H1 (cell line): ENCODE data around the gene PLCL2. TPM values are rescaled to one million over a fixed set of nuclear protein-coding genes. Genes with fewer than 3 reads are reported as not detected.

Experiments
- BACH1 ChIP-seq: IDR thresholded peaks from 2 replicates; pipeline ENCODE4 v1.6.1; 2012; ENCODE audit warnings: low read length, improper control_type of control experiment
- BRCA1 ChIP-seq: IDR thresholded peaks from 2 replicates; pipeline ENCODE4 v1.6.1; 2012; ENCODE audit warnings: low read depth, low read length, improper control_type of control experiment
- CEBPB ChIP-seq: IDR thresholded peaks from 2 replicates; pipeline ENCODE4 v1.6.1; 2012; ENCODE audit warnings: low read depth, low read length
- E2F6 ChIP-seq: IDR thresholded peaks from 2 replicates; pipeline ENCODE4 v1.6.1; 2012; ENCODE audit warnings: inconsistent platforms
- FOSL1 ChIP-seq: IDR thresholded peaks from 2 replicates; pipeline ENCODE4 v1.6.1; 2011; ENCODE audit warnings: mild to moderate bottlenecking, low read depth, low read length, moderate library complexity; ENCODE audit not compliant: insufficient read depth
- GABPA ChIP-seq: IDR thresholded peaks from 2 replicates; pipeline ENCODE4 v1.6.1; 2011; ENCODE audit warnings: mild to moderate bottlenecking, low read length, moderate library complexity, borderline replicate concordance; ENCODE audit not compliant: insufficient read depth
- SP4 ChIP-seq: IDR thresholded peaks from 2 replicates; pipeline ENCODE4 v1.6.1; 2012; ENCODE audit warnings: low read length, inconsistent platforms
- SRF ChIP-seq: IDR thresholded peaks from 2 replicates; pipeline ENCODE4 v1.6.1; 2011; ENCODE audit warnings: mild to moderate bottlenecking, low read depth, low read length, moderate library complexity
- polyA plus RNA-seq, 7 experiments: library from polyadenylated mRNA; depleted of rRNA in 3 of 7; stranded (reverse) in 5 of 7; unstranded in 2 of 7; fragments of >200 nt in 5 of 7; fragments of 200-250 nt in 2 of 7; gene quantifications; 1 replicate in 5 of 7; 2 replicates in 1 of 7; 4 replicates in 1 of 7; pipeline versions ENCODE4 v1.2.1 to v1.2.3, GENCODE V29; 2011 to 2013; ENCODE audit warnings: missing spikeins in 2 of 7, mixed read lengths in 2 of 7
- total RNA-seq: library from RNA; stranded (reverse); fragmentation: NEBNext Ultra II Directional; extraction: Animal tissue kit (Norgen Biotek cat#: 25700); gene quantifications from 2 replicates; pipeline ENCODE4 v1.2.1, GENCODE V29; 2021
- TF ChIP-seq, protein P1 (sequence below): IDR thresholded peaks from 2 replicates; pipeline ENCODE4 v1.6.1; 2012; ENCODE audit warnings: low read length, inconsistent platforms
- TF ChIP-seq, protein P2 (sequence below): IDR thresholded peaks from 2 replicates; pipeline ENCODE4 v1.6.1; 2011; ENCODE audit warnings: low read length, improper control_type of control experiment

Gene PLCL2
- total and polyA plus RNA-seq, 2 of the 8 experiments (the other 6 are each of a cell fraction or from before 2014, with no cell fraction given) = 3.5 to 6.8 TPM

DNA sequence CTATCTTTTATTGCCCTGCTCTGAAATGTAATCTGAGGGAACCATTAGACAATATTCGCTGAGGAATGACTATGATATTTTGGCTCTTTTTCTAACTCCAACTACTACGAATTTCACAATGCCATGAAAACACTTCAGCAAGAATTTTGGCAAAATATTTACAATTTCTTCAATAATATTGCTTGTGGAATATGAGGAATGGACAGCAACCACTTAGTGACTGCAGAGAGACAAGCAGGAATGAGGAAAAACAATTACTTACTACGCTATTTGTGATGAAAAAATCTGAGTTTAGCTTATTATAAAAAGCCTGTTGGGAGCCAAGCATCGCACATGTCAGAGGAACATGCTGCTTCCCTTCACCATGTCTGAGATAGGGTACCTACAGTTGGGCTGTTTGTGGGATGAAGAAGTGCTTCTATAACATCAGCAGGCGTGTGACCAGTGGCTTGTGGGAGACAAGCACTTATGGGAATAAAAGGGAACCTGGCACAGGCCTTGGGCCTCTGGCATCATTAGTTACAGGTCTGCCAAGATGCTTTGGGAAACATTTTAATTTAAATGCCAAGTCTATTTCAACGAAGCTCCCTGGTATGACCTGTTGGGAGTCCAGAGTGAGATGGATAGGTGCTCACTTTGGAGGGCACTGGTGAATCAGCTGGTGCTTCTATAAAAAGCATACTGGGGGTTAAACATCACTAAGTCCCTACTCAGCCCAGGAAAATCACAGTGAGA is 2.7 kb upstream of the PLCL2 start (continued):
- TF ChIP-seq, protein P1, sequence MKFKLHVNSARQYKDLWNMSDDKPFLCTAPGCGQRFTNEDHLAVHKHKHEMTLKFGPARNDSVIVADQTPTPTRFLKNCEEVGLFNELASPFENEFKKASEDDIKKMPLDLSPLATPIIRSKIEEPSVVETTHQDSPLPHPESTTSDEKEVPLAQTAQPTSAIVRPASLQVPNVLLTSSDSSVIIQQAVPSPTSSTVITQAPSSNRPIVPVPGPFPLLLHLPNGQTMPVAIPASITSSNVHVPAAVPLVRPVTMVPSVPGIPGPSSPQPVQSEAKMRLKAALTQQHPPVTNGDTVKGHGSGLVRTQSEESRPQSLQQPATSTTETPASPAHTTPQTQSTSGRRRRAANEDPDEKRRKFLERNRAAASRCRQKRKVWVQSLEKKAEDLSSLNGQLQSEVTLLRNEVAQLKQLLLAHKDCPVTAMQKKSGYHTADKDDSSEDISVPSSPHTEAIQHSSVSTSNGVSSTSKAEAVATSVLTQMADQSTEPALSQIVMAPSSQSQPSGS = no peak
- no peak for TF ChIP-seq BACH1
- no peak for TF ChIP-seq CEBPB
- TF ChIP-seq, protein P2, sequence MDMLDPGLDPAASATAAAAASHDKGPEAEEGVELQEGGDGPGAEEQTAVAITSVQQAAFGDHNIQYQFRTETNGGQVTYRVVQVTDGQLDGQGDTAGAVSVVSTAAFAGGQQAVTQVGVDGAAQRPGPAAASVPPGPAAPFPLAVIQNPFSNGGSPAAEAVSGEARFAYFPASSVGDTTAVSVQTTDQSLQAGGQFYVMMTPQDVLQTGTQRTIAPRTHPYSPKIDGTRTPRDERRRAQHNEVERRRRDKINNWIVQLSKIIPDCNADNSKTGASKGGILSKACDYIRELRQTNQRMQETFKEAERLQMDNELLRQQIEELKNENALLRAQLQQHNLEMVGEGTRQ = no peak
- TF ChIP-seq E2F6 = no peak
- no peak for TF ChIP-seq SP4
- TF ChIP-seq BRCA1 = no peak
- TF ChIP-seq SRF = no peak
- no peak for TF ChIP-seq GABPA
- no peak for TF ChIP-seq FOSL1
